DLD1 (cell line): ENCODE data around the gene MIA2.
"Not testable (repeated sequence)": the region's sequence is repeated elsewhere in the genome, so short reads cannot be mapped to it uniquely, and the experiment has no call there.

Source experiments
- in situ Hi-C: cut with HindIII; loops from 2 replicates; pipeline ENCODE4 v1.10.0; 2017; ENCODE audit warnings: low sequenced_read_pairs

MIA2 gene

DNA sequence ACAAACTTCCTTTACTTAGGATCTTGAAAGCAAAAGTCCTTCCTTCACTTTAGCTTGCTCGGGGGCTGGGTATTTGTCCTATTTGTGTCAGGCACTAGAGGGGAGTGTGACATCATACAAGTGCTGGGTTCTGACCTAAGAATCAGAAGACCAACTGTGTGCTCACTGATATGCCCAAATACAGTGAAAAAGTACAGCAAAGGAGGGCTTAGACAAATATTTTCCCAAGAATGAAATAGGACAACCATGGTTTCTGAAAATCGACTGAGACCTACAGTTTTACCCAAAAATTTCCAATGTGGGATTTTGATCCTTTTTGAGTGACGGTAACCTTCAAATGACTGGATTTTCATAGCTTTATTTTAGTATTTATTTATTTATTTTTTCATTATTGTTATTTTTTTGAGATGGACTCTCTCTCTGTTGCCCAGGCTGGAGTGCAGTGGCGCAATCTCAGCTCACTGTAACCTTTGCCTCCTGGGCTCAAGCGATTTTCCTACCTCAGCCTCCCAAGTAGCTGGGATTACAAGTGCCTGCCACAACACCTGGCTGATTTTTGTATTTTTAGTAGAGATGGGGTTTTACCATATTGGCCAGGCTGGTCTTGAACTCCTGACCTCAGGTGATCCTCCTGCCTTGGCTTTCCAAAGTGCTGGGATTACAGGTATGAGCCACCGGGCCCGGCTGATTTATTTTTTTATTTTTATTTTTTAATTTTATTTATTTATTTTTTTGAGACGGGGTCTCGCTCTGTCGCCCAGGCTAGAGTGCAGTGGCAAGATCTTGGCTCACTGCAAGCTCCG, 1.8 kb upstream of the MIA2 start:
- in situ Hi-C loops = not testable (repeated sequence)

DNA sequence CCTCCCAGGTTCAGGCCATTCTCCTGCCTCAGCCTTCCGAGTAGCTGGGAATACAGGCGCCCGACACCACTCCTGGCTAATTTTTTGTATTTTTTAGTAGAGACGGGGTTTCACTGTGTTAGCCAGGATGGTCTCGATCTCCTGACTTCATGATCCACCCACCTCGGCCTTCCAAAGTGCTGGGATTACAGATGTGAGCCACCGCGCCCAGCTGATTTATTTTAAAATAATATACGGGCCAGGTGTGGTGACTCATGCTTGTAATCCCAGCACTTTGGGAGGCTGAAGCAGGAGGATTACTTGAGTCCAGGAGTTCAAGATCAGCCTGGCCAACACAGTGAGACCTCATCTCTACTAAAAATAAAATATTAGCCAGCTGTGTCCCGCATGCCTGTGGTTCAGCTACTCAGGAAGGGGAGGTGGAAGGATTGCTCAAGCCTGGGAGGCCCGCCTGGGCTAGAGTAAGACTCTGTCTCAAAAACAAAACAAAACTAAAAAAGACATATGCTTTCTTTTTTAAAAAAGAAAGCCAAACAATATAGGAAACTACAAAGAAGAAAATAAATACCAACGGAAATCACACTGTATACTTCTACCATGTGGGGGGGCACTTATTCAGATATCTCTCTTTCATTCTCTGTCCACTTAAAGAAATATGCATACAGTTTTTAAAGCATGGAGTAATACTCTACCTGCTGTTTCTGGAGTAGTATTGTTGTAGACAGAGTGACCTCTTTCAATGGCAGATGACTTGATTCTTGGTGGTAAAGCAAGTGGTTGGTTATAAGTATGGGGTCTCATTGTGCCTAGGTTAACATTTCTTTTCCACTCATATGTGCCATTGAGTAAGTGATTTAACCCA, 930 bp upstream of the MIA2 start:
- in situ Hi-C loops = no loop called here

DNA sequence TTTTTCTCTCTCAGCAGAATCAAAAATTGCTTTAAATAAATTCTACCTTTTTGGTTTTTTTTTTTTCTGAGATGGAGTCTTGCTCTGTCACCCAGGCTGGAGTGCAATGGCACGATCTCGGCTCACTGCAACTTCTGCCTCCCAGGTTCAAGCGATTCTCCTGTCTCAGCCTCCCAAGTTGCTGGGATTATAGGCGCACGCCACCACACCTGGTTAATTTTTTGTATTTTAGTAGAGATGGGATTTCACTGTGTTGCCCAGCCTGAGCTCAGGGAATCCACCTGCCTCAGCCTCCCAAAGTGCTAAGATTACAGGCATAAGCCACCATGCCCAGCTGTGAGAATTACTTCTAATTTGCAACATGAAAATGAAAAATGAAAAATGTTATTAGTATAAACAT, 1.3 kb downstream of the MIA2 start:
- in situ Hi-C loops = not testable (repeated sequence)

DNA sequence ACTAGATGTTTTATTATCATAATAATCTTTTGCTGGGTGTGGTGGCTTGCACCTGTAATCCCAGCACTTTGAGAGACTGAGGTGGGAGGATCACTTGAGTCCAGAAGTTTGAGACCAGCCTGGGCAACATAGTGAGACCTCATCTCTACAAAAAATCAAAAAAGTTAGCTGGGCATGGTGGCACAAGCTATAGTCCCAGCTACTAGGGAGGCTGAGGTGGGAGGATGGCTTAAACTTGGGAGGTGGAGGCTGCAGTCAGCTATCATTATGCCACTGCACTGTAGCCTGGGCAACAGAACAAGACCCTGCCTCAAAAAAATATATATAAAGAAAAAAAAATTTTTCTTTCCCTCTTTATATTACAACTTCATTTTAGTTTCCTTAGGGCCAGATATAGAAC, 1.8 kb downstream of the MIA2 start:
- in situ Hi-C loops = not testable (repeated sequence)

DNA sequence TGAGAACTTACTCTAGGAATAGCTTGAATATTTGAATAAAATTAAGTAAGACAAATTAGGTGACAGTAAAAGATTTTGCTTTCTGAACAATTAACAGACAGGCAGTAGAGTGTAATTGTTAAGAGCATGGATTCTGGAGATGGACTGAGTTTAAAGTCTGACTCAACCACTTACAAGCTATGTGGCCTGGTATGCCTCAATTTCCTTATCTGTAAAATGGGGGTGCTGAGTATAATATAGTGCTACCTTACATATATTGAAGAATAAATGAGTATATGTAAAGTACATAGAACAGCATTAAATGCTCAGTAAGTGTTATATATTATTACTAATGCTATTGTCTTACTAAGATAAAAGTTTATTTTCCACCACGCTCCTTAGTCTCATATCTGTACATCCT, 7.1 kb downstream of the MIA2 start:
- in situ Hi-C loops = no loop called here

DNA sequence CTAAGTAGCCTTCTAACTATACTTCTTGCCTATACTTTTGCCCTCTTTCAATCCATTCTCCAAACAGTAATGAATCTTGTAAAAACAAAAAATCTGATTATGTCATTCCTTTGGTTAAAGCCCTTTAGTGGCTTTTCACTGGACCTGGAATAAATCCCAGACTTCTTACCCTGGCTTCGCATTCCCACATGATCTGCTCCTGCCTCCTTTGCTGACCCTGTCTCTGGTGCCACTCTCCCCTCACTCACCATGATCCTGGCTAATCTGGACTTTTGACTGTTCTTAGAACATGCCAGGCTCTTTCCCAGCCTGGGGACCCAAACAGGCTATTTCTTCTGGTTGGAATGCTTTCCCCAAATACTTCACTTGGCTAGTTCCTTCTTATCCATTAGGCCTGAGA, 7.9 kb downstream of the MIA2 start:
- in situ Hi-C loops = no loop called here

DNA sequence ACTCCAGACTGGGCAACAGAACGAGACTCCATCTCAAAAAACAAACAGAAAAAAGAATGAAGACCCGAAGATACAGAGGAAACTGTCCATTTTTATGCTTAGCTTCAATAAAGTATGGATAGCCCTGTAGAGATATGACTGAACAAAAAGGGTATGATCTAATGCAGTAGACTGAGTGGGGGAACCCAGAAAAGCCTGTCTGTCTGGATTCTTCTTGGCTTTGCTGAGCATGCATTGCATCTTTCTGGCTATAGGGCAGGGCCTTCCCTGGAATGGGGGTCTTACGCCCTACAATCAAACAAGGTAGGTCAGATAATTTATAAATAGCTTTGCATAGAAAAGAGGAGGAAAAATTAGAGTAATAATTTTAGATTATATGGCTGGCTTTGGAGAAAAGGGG, 10.1 kb downstream of the MIA2 start:
- in situ Hi-C loops = no loop called here

DNA sequence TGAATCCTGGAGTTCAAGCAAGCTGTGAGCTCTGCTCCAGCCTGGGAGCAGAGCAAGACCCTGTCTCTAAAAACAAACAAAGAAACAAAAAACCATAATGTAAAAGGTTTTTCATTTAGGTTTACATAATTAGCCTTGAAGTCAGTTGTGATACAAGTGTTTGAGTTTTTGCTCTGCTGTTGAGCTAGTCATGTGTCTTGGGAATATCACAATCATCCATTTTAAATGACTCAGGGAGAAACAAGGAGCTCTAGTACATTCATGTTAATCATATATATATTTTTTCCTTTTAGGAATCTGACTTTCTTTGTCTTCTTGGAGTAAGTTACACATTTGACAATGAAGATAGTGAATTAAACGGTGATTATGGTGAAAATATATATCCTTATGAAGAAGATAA, 12.9 kb downstream of the MIA2 start:
- in situ Hi-C loops = no loop called here

DNA sequence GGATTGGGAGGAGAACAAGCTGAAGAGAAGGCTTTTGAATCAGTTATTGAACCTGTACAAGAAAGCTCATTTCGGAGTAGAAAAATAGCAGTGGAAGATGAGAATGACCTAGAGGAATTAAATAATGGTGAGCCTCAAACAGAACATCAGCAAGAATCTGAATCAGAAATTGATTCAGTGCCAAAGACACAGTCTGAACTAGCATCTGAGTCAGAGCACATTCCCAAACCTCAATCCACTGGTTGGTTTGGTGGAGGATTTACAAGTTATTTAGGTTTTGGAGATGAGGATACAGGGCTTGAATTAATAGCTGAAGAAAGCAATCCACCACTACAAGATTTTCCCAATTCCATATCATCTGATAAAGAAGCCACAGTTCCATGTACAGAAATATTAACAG, 13.5 kb downstream of the MIA2 start:
- in situ Hi-C loops = no loop called here

DNA sequence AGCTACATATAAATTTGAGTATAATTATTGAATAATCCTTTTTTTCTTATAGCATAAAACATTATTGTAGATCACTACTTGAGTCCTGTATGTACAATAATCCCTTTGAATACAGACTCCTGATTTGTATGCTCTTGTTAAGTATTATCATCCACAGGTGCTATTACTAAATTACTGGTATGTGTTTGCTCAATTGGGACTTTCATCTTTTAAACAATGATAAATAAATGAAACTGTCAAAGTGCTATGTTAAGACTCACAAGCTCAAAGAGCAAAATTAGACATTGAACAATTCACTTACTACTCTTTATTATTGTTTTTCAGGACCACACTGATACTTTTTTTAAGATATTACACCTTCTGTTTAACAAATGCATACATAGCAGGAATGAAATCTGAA, 17.8 kb downstream of the MIA2 start:
- in situ Hi-C loops = no loop called here

DNA sequence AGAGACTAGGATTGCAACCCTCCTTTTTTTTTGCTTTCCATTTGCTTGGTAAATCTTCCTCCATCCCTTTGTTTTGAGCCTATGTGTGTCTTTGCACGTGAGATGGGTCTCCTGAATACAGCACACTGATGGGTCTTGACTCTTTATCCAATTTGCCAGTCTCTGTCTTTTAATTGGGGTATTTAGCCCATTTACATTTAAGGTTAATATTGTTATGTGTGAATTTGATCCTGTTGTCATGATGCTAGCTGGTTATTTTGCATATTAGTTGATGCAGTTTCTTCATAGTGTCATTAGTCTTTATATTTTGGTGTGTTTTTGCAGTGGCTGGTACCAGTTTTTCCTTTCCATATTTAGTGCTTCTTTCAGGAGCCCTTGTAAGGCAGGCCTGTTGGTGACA, 23.7 kb downstream of the MIA2 start:
- in situ Hi-C loops = not testable (repeated sequence)

DNA sequence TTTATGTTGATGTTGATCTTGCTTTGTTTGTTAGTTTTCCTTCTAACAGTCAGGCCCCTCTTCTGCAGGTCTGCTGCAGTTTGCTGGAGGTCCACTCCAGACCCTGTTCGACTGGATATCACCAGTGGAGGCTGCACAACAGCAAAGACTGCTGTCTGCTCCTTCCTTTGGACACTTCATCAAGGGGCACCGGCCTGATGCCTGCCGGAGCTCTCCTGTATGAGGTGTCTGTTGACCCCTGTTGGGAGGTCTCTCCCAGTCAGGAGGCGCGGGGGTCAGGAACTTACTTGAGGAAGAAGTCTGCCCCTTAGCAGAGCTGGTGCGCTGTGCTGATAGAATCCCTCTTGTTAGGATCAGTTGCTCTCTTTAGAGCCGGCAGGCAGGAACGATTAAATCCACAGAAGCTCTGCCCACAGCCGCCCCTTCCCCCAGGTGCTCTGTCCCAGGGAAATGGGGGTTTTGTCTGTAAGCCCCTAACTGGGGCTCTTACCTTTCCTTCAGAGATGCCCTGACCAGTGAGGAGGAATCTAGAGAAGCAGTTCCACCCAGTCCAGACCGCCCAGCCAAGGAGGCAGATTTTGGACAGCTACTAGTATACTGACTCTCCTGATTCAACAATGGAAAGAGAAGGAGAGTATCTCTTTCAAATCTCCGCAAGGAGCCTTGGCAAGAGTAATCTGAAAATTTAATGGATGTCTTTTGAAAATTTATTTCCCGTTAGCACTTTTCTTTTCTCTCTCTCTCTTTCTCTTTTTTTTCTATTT, 25.2 kb downstream of the MIA2 start:
- in situ Hi-C loops = no loop called here

DNA sequence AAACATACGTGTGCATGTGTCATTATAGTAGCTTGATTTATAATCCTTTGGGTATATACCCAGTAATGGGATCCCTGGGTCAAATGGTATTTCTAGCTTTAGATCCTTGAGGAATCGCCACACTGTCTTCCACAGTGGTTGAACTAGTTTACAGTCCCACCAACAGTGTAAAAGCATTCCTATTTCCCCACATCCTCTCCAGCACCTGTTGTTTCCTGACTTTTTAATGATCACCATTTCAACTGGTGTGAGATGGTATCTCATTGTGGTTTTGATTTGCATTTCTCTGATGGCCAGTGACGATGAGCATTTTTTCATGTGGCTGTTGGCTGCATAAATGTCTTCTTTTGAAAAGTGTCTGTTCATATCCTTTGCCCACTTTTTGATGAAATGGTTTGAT, 26.4 kb downstream of the MIA2 start:
- in situ Hi-C loops = not testable (repeated sequence)

DNA sequence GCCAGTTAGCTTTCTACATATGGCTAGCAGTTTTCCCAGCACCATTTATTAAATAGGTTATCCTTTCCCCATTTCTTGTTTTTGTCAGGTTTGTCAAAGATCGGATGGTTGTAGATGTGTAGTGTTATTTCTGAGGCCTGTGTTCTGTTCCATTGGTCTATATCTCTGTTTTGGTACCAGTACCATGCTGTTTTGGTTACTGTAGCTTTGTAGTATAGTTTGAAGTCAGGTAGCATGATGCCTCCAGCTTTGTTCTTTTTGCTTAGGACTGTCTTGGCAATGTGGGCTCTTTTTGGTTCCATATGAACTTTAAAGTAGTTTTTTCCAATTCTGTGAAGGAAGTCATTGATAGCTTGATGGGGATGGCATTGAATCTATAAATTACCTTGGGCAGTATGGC, 28.5 kb downstream of the MIA2 start:
- in situ Hi-C loops = not testable (repeated sequence)

DNA sequence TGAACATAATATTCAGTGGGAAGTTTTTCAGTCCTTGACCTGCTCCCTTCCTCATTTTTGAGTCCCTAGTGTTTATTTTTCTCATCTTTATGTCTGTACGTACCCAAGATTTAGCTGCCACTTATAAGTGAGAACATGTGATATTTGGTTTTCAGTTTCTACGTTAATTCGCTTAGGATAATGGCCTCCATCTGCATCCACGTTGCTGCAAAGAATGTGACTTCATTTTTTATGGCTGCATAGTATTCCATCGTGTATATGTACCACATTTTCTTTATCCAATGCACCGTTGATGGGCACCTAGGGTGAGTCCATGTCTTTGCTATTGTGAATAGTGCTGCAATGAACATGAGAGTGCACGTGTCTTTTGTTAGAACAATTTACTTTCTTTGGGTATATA, 30.3 kb downstream of the MIA2 start:
- in situ Hi-C loops = no loop called here

DNA sequence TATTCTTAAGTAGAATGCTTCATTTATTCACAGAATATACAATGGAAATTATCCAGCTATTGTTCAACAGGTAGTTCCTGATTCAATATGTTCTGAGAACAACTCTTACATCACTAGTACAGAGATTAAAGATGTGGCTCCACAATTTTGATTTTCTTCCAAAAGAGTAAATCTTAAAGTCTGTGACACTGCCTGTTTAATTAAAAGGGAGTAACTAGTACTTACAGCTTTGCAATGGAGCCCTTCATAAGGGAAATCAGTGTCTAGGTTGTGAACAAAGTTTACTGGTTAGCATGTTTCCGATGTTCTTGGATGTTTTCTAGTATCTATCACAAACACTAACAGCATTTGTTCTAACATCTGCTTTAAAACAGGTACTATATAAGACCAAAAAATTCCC, 30.8 kb downstream of the MIA2 start:
- in situ Hi-C loops = no loop called here

DNA sequence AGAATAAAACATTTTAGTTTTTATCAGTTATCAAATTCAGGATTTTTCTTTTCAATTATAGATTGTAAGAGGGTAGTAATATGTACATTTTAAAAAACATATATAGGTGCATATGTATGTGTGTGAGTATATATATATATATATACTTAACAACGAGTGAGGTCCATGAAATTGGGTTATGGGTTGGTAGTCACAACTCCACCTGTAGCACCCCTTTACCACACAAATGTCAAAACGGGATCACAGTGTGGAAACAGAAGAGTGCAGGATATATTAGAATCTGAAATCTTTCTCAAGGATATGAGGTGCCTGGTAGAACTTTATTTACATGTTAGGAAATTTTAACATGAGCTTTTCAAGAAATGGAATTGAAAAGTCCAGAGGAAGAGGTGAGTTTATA, 31.3 kb downstream of the MIA2 start:
- in situ Hi-C loops = no loop called here

DNA sequence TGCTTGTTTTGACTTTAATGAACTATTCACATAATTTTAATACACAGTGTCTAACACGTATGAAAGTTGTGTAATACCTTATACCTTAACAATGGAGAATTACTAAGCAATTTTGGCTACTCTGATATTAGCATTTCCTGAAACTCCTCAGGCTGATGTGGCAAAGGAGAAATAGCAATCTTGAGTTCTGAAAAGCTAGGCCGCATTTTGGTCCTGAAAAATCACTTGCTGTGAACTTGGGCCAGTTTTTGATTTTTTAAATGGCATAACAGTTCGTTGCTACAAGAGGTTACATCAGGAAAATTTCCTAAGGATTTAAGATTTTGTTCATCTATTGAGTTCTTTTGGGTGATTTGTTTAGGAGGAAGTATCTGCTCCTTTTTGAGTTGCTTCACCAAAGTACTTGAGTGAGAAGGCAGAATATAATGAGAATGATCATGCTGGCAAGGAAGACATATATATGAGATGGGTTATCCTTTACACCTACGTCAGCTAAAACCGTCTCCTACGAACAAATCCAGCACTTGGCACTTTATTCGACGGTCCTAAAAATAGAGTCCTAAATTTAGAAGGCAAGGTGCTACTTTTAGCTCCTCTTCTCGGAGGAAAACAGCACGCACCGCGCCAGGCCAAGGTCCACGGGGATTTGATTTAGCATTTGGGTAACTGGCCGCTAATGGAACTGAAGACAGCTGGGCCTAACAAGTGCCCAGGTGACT, 32.2 kb downstream of the MIA2 start:
- in situ Hi-C loops = no loop called here

DNA sequence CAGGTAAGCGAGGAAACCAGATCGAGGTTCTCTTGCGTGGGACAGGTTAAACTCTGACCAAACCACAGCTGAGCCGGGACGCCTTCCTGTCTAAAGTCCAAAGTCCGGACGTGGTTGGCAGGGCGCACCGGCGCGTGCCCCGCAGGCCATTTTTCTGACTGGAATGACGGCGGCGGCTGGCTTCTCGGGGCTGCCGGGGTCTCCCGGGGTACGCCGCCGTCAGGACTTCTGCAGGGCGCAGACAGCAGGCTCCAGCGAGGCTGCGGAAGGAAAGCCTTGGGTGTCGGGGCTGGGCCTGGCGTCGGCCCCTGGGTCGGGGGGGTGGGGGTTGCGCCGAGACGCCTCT, 32.8 kb downstream of the MIA2 start:
- in situ Hi-C loops = no loop called here

DNA sequence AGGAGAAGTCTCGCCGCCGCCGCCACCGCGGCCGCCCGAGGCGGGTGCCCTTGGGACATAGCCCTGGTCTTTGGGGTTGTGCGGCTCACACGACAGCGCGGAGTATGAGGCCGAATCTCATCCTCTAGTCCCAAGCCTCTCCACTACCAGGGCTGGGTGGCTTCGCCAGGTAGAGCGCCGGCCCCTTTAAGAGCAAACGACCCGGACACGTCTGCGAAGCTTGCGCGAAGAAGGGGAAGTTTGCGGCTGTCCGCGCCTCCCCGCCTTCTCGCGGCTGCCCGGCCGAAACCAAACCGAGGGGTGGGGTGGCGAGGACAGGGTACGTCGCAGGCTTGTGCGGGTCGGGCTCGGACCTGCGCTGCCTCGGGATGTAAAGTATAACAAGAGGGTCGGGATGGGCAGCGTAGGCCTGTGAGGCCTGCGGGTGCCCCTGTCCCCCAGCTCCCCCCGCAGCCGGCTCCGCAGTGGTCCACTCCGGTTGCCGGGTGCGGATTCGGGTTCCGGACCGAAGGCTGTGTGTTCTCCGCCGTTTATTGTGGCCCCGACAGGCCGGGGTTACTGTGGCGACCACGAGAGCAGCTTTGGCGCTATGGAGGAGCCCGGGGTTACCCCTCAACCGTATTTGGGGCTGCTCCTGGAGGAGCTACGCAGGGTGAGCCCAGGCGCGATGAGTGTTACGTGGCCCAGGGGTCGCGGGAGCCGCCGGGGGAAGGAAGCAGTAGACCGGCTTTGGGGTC, 33.3 kb downstream of the MIA2 start:
- in situ Hi-C loops = no loop called here
